ENCODE results near the gene AIG1. TPM values are rescaled to one million over a fixed set of nuclear protein-coding genes. Genes with fewer than 3 reads are reported as not detected.

AIG1 gene
- total and polyA plus RNA-seq, 2 of the 4 experiments (the other 2 are of a cell fraction), result 21.3 to 27.1 TPM

GRCh38 chr6:143038833-143039232, 21.9 kb upstream of the AIG1 start:
- H2AK9ac ChIP-seq (replicated peaks; ENCODE audit: low read depth, low read length, poor library complexity), result no peak overlapping the region
- no peak overlapping the region for H4K8ac ChIP-seq (ENCODE audit: low read depth in 2 of 2, low read length in 2 of 2)
- H3K4me3 ChIP-seq (ENCODE audit: insufficient read depth, low read depth, low read length), result no peak overlapping the region
- no peak overlapping the region for H4K5ac ChIP-seq (ENCODE audit: low read depth, low read length)
- H4K20me1 ChIP-seq (ENCODE audit: insufficient read depth, low read length), result no peaks in the 10 kb centered on the region
- in situ Hi-C loops (cut with MboI; ENCODE audit: low sequenced_read_pairs) (no loop called here), dilution Hi-C loops (cut with HindIII; ENCODE audit: low sequenced_read_pairs, unreplicated experiment) (no loop called here), intact Hi-C loops (cut with micrococcal nuclease) (no loop called here)
- H3K14ac ChIP-seq (replicated peaks; ENCODE audit: low read depth, low read length), result no peak overlapping the region
- no peak for TF ChIP-seq MXI1 (IDR thresholded peaks at IDR 0.05; ENCODE audit: borderline replicate concordance, low read depth, low read length)
- no peak for TF ChIP-seq RFX5 (IDR thresholded peaks at IDR 0.05; ENCODE audit: low read depth, low read length)
- TF ChIP-seq RAD21 (IDR thresholded peaks at IDR 0.05; ENCODE audit: low read length), result no peak
- no peak for TF ChIP-seq MAZ (IDR thresholded peaks at IDR 0.05; ENCODE audit: borderline replicate concordance, low read depth, low read length)
- TF ChIP-seq, protein P1, sequence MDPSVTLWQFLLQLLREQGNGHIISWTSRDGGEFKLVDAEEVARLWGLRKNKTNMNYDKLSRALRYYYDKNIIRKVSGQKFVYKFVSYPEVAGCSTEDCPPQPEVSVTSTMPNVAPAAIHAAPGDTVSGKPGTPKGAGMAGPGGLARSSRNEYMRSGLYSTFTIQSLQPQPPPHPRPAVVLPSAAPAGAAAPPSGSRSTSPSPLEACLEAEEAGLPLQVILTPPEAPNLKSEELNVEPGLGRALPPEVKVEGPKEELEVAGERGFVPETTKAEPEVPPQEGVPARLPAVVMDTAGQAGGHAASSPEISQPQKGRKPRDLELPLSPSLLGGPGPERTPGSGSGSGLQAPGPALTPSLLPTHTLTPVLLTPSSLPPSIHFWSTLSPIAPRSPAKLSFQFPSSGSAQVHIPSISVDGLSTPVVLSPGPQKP (IDR thresholded peaks at IDR 0.05; ENCODE audit: borderline replicate concordance, low read depth, low read length), result no peak
- H3K27me3 ChIP-seq (ENCODE audit: control insufficient read depth, insufficient read depth, low read length), result peaks cover 5% of the 10 kb centered on the region; the same call in 1 of the 2 replicates
- ChIA-PET POLR2A (ENCODE audit: unreplicated experiment) (no interaction called here), CTCF (no interaction called here)
- no peaks in the 10 kb centered on the region for H3K79me1 ChIP-seq (ENCODE audit: low read depth in 1 of 2, low read length in 2 of 2)
- H3K9me3 ChIP-seq (ENCODE audit: control insufficient read depth, insufficient read depth, low read length), result no peaks in the 10 kb centered on the region; the same call in 1 of the 2 replicates
- H3K36me3 ChIP-seq (ENCODE audit: control insufficient read depth, insufficient read depth, low read length), result no peaks in the 10 kb centered on the region
- H3K18ac ChIP-seq (ENCODE audit: low read depth, low read length), result no peak overlapping the region
- no peak overlapping the region for H3K4me2 ChIP-seq (ENCODE audit: low read depth, low read length)
- no peak overlapping the region for H2BK20ac ChIP-seq (ENCODE audit: low read depth, low read length)
- no peaks in the 10 kb centered on the region for H3K4me1 ChIP-seq (ENCODE audit: control insufficient read depth, insufficient read depth, low read length)
- no peak overlapping the region for H3K27ac ChIP-seq (ENCODE audit: insufficient read depth, low read length)
- H3K4ac ChIP-seq (ENCODE audit: low read depth, low read length), result no peak overlapping the region
- H2AFZ ChIP-seq (replicated peaks; ENCODE audit: low read length, poor library complexity), result no peak overlapping the region
- H3K9me1 ChIP-seq (ENCODE audit: insufficient read depth, low read length), result no peaks in the 10 kb centered on the region
- no peak overlapping the region for H2BK5ac ChIP-seq (ENCODE audit: low read depth, low read length, poor library complexity, severe bottlenecking)
- H2AK5ac ChIP-seq (ENCODE audit: low read depth, low read length), result no peak overlapping the region
- no peak overlapping the region for H3K56ac ChIP-seq (ENCODE audit: extremely low read depth, insufficient read depth, low read length)
- no peak overlapping the region for H2BK15ac ChIP-seq (ENCODE audit: low read depth, low read length)
- no peak overlapping the region for H3K9ac ChIP-seq (ENCODE audit: low read depth, low read length)
- BruUV-seq (replicated peaks), result no TSS peak
- H3K23ac ChIP-seq (ENCODE audit: low read depth, low read length), result peak overlapping the region; percentile 16; the same call in 1 of the 2 replicates
- H4K91ac ChIP-seq (ENCODE audit: insufficient read depth, low read depth, low read length), result no peak overlapping the region
- ATAC-seq (ENCODE audit: low read depth) (no peak), DNase-seq (no peak)
- H2BK120ac ChIP-seq (ENCODE audit: low read depth, low read length), result no peak overlapping the region
